DMS53 (cell line): Measurements from ENCODE around the gene AKAP10.
"Not testable (repeated sequence)": the region's sequence is repeated elsewhere in the genome, so short reads cannot be mapped to it uniquely, and the experiment has no call there.

Experiments used
- DNase-seq: peaks from one replicate; lab custom pipeline; 2025; lab: John Stamatoyannopoulos, UW

The AKAP10 gene

DNA sequence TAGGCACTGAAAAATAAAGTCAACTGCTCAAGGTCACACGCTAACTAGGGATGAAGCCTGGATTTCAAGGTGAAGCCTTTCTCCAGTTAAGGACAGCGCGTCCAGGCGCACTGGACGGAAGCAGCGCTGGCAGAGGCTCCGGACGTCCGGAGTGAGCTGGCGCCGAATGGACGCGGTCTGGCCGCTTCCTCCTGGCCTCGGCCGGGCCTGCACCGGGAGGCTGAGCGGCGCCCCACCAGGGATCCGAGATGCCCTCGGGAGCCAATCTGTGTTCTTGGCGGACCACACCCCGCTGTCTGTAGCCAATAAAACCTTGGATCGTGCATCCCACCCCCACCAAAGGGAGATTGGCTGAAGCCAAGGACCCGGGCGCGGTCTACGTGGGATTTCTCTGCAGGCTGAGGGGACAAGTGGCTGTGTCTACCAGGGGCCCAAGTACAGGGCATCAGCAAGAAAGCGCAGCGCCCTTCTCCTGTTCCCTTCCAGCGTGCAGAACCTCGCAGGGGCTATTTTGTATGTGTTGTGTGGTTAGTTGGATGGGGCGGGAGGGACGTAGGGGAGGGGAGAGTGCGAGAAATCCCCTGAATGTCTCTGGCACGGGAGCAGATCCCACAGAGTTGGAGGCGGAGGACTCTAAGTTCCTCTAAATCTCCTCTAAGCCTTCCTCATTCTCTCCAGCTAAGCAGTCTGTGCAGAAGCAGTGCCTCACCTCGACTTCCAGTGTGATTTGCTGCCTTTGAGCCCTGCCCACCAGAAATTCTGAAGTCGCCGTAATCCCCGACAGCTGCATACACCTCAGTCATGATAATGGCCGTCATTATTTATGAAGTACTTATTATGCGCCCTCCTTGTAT lies 2.5 kb upstream of the AKAP10 start:
- DNase-seq = no peak

GRCh38 chr17:19978805-19979211 lies 1.2 kb upstream of the AKAP10 start:
- no peak for DNase-seq

DNA sequence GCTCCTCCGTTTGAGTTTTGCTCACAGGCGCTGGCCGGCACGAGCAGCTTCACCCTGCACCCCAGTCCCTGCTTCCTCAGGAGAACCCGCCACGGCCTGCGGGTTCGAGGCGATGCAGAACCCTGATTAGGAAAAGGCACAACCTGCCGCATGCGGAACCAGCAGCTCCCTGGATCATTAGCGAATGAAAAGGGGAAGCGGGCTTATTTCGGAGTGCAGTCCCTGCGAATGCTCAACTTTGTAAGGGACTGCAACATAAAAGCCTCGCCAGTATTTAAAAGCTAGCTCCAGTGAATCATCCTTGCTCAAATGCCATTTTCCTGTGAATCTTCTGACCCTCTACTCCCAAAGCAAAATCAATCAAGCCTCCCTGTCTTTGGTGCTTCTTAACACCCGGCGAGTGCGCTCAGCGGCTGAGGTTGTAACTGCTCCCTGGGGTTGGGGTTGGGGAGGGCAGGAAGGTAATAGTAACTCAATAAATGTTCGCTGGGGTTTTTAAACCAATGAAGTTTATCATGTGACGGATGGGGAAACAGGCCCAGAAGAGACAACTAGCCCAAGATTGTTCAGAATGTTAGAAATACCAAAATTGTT lies 678 bp upstream of the AKAP10 start:
- peak; percentile 69 for DNase-seq

DNA sequence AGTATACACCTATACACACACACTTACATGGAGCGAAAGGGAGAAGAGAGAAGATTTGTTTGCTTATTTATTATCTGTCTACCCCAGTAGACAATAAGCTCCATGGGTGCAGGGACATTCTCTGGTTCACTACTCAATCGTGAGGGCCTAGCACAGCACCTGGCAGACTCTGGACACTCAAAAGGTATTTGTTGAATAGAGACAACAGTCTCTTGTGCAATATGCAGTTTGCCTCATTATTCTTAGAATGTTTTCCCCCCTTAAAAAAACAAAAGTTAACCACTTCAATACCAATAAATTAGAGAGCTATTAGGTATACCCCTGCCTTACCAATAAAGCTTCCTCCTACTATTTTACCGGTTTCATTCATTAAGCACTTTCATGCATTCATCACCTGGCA lies 2.0 kb downstream of the AKAP10 start:
- DNase-seq = no peak

DNA sequence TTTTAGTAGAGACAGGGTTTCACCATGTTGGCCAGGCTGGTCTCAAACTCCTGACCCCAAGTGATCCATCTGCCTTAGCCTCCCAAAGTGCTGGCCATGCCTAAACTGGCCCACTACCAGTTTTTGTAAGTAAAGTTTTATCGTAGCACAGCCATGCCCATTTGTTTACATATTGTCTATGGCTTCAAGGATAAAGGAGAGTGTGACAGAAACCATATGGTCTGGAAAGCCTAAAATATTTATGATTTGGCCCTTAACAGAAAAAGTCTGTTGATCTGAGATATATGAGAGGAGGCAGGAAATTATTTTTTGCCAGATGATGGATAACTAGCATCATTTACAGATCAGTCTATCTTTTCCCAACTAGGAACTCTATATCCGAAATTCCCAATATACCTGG lies 4.5 kb downstream of the AKAP10 start:
- DNase-seq = no peak

GRCh38 chr17:19962954-19963353 lies 14.7 kb downstream of the AKAP10 start:
- not testable (repeated sequence) for DNase-seq

GRCh38 chr17:19958023-19958422 lies 19.6 kb downstream of the AKAP10 start:
- DNase-seq = peak; percentile 18

DNA sequence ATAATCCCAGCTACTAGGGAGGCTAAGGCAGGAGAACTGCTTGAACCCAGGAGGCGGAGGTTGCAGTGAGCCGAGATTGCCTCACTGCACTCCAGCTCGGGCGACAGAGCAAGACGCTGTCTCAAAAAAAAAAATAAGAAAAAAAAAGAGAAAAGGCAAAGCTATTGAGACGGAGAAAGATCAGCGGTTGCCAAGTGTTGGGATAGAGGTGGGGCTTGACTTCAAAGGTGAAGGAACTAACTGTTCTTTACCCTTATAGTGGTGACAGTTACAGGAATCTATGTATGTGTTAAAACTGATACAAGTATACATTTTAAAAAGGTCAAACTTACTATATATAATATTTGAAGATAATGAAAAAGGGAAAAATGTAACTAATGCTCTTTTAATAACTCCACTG lies 22.5 kb downstream of the AKAP10 start:
- no peak for DNase-seq

DNA sequence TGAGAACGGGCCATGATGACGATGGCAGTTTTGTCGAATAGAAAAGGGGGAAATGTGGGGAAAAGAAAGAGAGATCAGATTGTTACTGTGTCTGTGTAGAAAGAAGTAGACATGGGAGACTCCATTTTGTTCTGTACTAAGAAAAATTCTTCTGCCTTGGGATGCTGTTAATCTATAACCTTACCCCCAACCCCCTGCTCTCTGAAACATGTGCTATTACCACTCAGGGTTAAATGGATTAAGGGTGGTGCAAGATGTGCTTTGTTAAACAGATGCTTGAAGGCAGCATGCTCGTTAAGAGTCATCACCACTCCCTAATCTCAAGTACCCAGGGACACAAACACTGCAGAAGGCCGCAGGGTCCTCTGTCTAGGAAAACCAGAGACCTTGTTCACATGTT lies 26.2 kb downstream of the AKAP10 start:
- DNase-seq = not testable (repeated sequence)

DNA sequence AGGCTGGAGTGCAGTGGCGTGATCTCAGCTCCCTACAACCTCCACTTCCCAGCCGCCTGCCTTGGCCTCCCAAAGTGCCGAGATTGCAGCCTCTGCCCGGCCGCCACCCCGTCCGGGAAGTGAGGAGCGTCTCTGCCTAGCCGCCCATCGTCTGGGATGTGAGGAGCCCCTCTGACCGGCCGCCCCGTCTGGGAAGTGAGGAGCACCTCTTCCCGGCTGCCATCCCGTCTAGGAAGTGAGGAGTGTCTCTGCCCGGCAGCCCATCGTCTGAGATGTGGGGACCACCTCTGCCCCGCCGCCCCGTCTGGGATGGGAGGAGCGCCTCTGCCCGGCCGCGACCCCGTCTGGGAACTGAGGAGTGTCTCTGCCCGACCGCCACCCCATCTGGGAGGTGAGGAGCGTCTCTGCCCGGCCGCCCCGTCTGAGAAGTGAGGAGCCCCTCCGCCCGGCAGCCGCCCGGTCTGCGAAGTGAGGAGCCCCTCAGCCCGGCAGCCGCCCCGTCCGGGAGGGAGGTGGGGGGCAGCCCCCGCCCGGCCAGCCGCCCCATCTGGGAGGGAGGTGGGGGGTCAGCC lies 26.9 kb downstream of the AKAP10 start:
- DNase-seq = not testable (repeated sequence)

DNA sequence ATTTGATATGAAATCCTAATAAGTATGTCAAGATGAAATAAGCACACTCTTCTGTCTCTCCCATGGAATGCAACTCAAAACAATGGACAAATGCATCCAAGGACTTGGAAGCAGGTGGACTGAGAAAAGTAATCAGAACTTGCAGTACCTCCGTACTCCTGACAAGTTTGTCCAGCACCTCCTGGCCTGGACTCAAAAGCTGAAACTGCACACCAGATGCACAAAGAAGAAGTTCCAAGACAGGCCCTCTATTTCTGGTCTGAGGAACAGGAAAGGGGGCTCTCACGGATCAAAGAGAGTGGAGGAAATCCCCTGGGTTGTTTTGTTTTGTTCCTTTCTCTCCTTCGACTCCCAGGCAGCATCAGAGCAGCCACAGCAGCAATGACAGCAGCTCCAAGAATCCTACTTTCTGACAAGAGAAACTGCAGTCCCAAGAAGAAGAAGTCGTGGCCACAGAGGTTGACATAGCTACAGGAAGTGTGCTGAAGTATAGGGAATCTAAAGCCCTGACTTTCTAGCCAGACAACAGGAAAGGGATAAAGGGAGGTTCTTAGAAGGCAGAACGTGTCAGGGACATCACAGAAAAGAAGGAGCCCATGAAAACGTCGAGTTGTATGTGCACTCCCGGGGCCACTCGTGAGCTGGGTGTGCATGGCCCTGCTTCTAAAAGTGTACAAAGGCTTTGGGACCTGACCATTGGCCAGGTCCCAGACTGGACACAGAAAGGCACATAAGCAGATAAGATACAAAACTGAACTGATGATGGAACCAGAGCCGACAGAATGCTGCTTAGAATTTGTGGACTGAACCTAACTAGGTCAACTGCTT lies 29.3 kb downstream of the AKAP10 start:
- no peak for DNase-seq

DNA sequence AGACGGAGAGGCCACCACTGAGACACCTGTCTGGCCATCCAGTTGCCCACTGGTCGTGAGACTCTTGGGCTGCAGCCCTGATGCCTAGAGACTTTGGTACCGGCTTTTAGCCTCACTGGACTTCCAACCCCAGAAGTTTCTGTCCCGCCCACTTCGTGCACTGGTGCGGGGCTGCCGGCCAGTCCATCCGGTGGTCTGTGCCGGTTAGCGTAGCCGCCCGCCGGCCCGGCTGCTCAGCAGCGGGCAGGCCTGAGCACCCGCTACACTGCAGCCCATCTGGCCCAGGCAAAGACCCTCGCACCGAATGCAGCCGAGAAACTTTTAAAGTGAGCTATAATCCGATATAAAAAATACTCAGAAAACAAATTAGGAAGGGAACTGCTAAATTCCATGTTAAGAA lies 30.7 kb downstream of the AKAP10 start:
- DNase-seq = no peak

GRCh38 chr17:19945009-19945626 lies 32.5 kb downstream of the AKAP10 start:
- DNase-seq = no peak

- DNase-seq = no peak
Observed at GRCh38 chr17:19943599-19943998, 34.0 kb downstream of the AKAP10 start.

DNA sequence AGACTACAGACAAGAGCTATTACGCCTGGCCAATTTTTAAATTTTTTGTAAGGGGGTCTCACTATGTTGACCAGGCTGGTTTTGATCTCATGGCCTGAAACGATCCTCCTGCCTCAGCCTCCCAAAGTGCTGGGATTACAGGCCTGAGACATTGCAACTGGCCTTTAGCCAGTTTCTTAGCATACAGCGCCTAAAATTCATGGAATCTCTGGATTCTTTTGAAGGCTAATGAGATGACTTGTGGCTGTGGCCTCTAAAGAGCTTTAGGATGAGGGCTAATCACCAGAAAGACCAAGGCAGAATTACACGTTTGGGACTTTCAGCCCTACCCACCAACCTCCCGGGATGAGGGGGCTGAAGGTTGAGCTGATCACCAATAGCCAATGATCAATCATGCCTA lies 34.6 kb downstream of the AKAP10 start:
- no peak for DNase-seq

GRCh38 chr17:19940722-19941464 lies 36.7 kb downstream of the AKAP10 start:
- DNase-seq = peak; percentile 45

- no peak for DNase-seq
Observed at GRCh38 chr17:19939993-19940721, 37.5 kb downstream of the AKAP10 start.

GRCh38 chr17:19938736-19939135 lies 38.9 kb downstream of the AKAP10 start:
- DNase-seq = no peak

DNA sequence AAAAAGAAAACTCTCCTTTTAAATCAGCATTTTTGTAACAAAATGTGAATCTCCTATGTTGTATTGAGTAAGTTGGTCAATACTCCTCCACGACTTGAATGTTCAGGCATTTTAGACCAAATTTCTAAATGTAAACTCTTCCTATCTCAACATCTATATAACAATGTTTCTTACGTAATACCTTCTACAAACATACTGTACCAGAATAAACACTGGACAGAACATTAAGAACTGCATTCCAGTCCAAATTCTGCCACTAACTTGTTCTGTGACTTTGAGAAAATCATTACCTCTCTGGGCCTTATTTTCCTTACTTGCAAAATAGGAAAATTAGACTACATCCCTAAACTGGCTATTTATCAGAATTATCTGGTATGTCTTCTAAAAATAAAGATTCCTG lies 40.1 kb downstream of the AKAP10 start:
- no peak for DNase-seq

DNA sequence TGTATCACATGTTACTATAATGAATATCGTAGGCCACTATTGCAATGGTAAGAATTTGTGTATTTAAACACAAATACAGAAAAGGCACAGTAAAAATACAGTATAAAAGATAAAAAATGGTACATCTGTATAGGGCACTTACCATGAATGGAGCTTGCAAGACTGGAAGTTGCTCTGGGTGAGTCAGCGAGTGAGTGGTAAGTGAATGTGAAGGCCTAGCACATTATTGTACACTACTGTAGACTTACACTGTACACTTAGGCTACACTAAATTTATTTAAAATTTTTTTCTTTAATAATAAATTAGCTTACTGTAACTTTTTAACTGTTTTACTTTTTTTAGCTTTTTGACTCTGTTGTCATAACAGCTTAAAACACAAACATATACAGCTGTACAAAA lies 42.5 kb downstream of the AKAP10 start:
- no peak for DNase-seq

GRCh38 chr17:19933628-19934027 lies 44.0 kb downstream of the AKAP10 start:
- DNase-seq = no peak
